GM12873 (cell line): ENCODE data around the gene TFF2.

Source experiments
- CTCF ChIP-seq: IDR thresholded peaks from 2 replicates; pipeline ENCODE4 v1.5.1; 2012; ENCODE audit warnings: low read depth, mild to moderate bottlenecking, moderate library complexity, low read length, control low read depth; ENCODE audit not compliant: insufficient read depth; ENCODE audit errors: missing control alignments

TFF2 gene

GRCh38 chr21:42349420-42350317 is 1.1 kb downstream of the TFF2 start:
- TF ChIP-seq CTCF: no peak

DNA sequence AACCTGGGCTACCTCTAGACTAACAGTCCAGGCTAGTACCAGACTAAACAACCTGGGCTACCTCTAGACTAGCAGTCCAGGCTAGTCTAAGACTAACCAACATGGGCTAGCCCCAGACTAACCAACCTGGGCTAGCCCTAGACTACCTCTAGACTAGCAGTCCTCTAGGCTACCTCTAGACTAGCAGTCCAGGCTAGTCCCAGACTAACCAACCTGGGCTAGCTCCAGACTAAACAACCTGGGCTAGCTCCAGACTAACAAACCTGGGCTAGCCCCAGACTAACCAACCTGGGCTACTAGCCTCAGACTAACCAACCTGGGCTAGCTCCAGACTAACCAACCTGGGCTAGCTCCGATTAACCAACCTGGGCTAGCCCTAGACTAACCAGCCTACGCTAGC is 2.0 kb downstream of the TFF2 start:
- no peak for TF ChIP-seq CTCF

- TF ChIP-seq CTCF: no peak
These were observed 3.0 kb downstream of the TFF2 start for GRCh38 chr21:42347601-42348327.

- no peak for TF ChIP-seq CTCF
These were observed 3.8 kb downstream of the TFF2 start for GRCh38 chr21:42346866-42347600.

- TF ChIP-seq CTCF: no peak
These were observed 4.4 kb downstream of the TFF2 start for GRCh38 chr21:42346441-42346840.

DNA sequence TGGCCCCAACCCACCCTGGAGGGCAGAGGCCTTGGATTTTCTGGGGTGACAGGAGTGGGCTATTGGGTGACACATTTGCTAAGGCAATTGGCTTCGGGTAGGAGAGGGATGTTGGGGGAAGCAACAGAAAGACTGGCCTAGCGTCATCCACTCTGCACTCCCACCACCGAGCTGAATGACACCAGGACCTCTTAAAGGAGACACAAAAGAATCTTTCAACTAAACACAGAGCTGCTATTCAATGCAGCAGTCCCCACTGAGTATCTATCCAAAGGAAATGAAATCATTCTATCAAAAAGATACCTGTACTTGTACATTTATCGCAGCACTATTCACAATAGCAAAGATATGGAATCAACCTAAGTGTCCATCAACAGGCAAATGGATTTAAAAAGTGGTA is 6.2 kb downstream of the TFF2 start:
- TF ChIP-seq CTCF: no peak
